H9 (cell line): ENCODE measurements around the gene PNPLA1. TPM values are rescaled to one million over a fixed set of nuclear protein-coding genes. Genes with fewer than 3 reads are reported as not detected.

Experiments used
- DNase-seq: peaks from one replicate; pipeline ENCODE4 v3.0.0-alpha.2; 2017
- H2AFZ ChIP-seq: one replicate; pipeline ENCODE4 v1.6.1; 2013; ENCODE audit warnings: mild to moderate bottlenecking, low read length, control low read depth, moderate library complexity
- H2AK5ac ChIP-seq: 2 replicates; pipeline ENCODE4 v1.6.1; 2013; ENCODE audit warnings: low read length, control low read depth, mixed read lengths; ENCODE audit not compliant: insufficient read length
- H2BK120ac ChIP-seq: one replicate; pipeline ENCODE4 v1.6.1; 2013; ENCODE audit warnings: low read depth, mild to moderate bottlenecking, low read length, control low read depth, inconsistent platforms; ENCODE audit not compliant: poor library complexity, severe bottlenecking
- H2BK12ac ChIP-seq: 2 replicates; pipeline ENCODE4 v1.6.1; 2013; ENCODE audit warnings: low read length, control low read depth, mixed read lengths, low read depth; ENCODE audit not compliant: insufficient read length
- H2BK15ac ChIP-seq: 2 replicates; pipeline ENCODE4 v1.6.1; 2013; ENCODE audit warnings: low read depth, low read length, control low read depth
- H2BK20ac ChIP-seq: one replicate; pipeline ENCODE4 v1.6.1; 2013; ENCODE audit warnings: low read depth, mild to moderate bottlenecking, low read length, control low read depth, inconsistent platforms; ENCODE audit not compliant: poor library complexity, severe bottlenecking
- H2BK5ac ChIP-seq: 2 replicates; pipeline ENCODE4 v1.6.1; 2013; ENCODE audit warnings: low read length, control low read depth, mixed read lengths; ENCODE audit not compliant: insufficient read length
- H3K14ac ChIP-seq: 2 replicates; pipeline ENCODE4 v1.6.1; 2013; ENCODE audit warnings: low read length, control low read depth; ENCODE audit not compliant: insufficient read depth
- H3K18ac ChIP-seq: 2 replicates; pipeline ENCODE4 v1.6.1; 2013; ENCODE audit warnings: low read depth, mild to moderate bottlenecking, mixed read lengths, low read length, control low read depth; ENCODE audit not compliant: insufficient read length
- H3K23ac ChIP-seq: 2 replicates; pipeline ENCODE4 v1.6.1; 2013; ENCODE audit warnings: low read length, control low read depth, mixed read lengths, low read depth; ENCODE audit not compliant: insufficient read length
- H3K23me2 ChIP-seq: 2 replicates; pipeline ENCODE4 v1.6.1; 2013; ENCODE audit warnings: low read depth, mild to moderate bottlenecking, mixed read lengths, low read length, control low read depth; ENCODE audit not compliant: insufficient read length, poor library complexity, severe bottlenecking
- H3K27ac ChIP-seq: 2 replicates; pipeline ENCODE4 v1.5.1; 2013; ENCODE audit warnings: low read length, control low read depth, mixed read lengths, low read depth; ENCODE audit not compliant: insufficient read length
- H3K27me3 ChIP-seq: 2 replicates; pipeline ENCODE4 v1.6.1; 2013; ENCODE audit warnings: low read length, control low read depth, inconsistent platforms; ENCODE audit not compliant: insufficient read depth
- H3K4ac ChIP-seq: 2 replicates; pipeline ENCODE4 v1.6.1; 2013; ENCODE audit warnings: low read depth, mild to moderate bottlenecking, control low read depth, inconsistent platforms, low read length, moderate library complexity
- H3K4me1 ChIP-seq: 2 replicates; pipeline ENCODE4 v1.6.1; 2013; ENCODE audit warnings: low read length, control low read depth, inconsistent platforms; ENCODE audit not compliant: insufficient read depth
- H3K4me2 ChIP-seq: 2 replicates; pipeline ENCODE4 v1.6.1; 2013; ENCODE audit warnings: low read length, control low read depth, mixed read lengths; ENCODE audit not compliant: insufficient read length, insufficient read depth
- H3K56ac ChIP-seq: 2 replicates; pipeline ENCODE4 v1.6.1; 2013; ENCODE audit warnings: low read depth, mild to moderate bottlenecking, mixed read lengths, low read length, control low read depth; ENCODE audit not compliant: insufficient read length
- H3K79me1 ChIP-seq: 2 replicates; pipeline ENCODE4 v1.6.1; 2013; ENCODE audit warnings: low read depth, mild to moderate bottlenecking, moderate library complexity, low read length, control low read depth, inconsistent platforms; ENCODE audit not compliant: insufficient read depth, poor library complexity, severe bottlenecking
- H3K79me2 ChIP-seq: 2 replicates; pipeline ENCODE4 v1.6.1; 2013; ENCODE audit warnings: low read length, control low read depth, inconsistent platforms; ENCODE audit not compliant: insufficient read depth
- H3K9ac ChIP-seq: 2 replicates; pipeline ENCODE4 v1.6.1; 2013; ENCODE audit warnings: low read length, control low read depth, mixed read lengths; ENCODE audit not compliant: insufficient read length; ENCODE audit errors: extremely low read depth
- H3K9me3 ChIP-seq: one replicate; pipeline ENCODE4 v1.6.1; 2013; ENCODE audit warnings: low read depth, low read length, inconsistent platforms; ENCODE audit not compliant: control insufficient read depth
- H3T11ph ChIP-seq: one replicate; pipeline ENCODE4 v1.6.1; 2013; ENCODE audit warnings: mild to moderate bottlenecking, low read length, control low read depth, inconsistent platforms
- H4K20me1 ChIP-seq: one replicate; pipeline ENCODE4 v1.6.1; 2013; ENCODE audit not compliant: control insufficient read depth, insufficient read length, insufficient read depth
- H4K5ac ChIP-seq: 2 replicates; pipeline ENCODE4 v1.6.1; 2013; ENCODE audit warnings: low read depth, mild to moderate bottlenecking, mixed read lengths, low read length, control low read depth; ENCODE audit not compliant: insufficient read length
- H4K8ac ChIP-seq: replicated peaks from 2 replicates; pipeline ENCODE4 v1.6.1; 2013; ENCODE audit warnings: low read length, control low read depth, mixed read lengths, low read depth; ENCODE audit not compliant: insufficient read length
- H4K91ac ChIP-seq: 2 replicates; pipeline ENCODE4 v1.6.1; 2013; ENCODE audit warnings: low read depth, mild to moderate bottlenecking, moderate library complexity, mixed read lengths, low read length, control low read depth; ENCODE audit not compliant: insufficient read length
- H3K27ac Mint-ChIP-seq, 3 experiments: 2 replicates in 2 of 3; 3 replicates in 1 of 3; pipeline ENCODE4 v1.8.0; 2020 to 2021; ENCODE audit warnings: mixed read lengths in 3 of 3, mild to moderate bottlenecking in 1 of 3, moderate library complexity in 1 of 3
- H3K27me3 Mint-ChIP-seq: 2 replicates; pipeline ENCODE4 v1.8.0; 2021; ENCODE audit warnings: low read depth, mild to moderate bottlenecking, moderate library complexity, mixed read lengths
- H3K36me3 Mint-ChIP-seq, 3 experiments: 2 replicates in 2 of 3; 3 replicates in 1 of 3; pipeline ENCODE4 v1.8.0; 2020 to 2021; ENCODE audit warnings: low read depth in 3 of 3, mixed read lengths in 3 of 3; ENCODE audit not compliant: insufficient read depth in 1 of 3
- H3K4me1 Mint-ChIP-seq, 2 experiments: 2 replicates each; pipeline ENCODE4 v1.8.0; 2020; ENCODE audit warnings: mixed read lengths in 2 of 2
- H3K4me3 Mint-ChIP-seq, 2 experiments: 2 replicates in 1 of 2; 3 replicates in 1 of 2; pipeline ENCODE4 v1.8.0; 2020 to 2021; ENCODE audit warnings: mild to moderate bottlenecking in 2 of 2, mixed read lengths in 2 of 2, moderate library complexity in 1 of 2
- H3K9me3 Mint-ChIP-seq, 2 experiments: 2 replicates in 1 of 2; 3 replicates in 1 of 2; pipeline ENCODE4 v1.8.0; 2020; ENCODE audit warnings: mild to moderate bottlenecking in 2 of 2, mixed read lengths in 2 of 2, moderate library complexity in 1 of 2
- CTCF ChIP-seq: fragments of 200-600 bp; sonication (generic); conservative IDR thresholded peaks from 3 replicates; pipeline ENCODE4 v1.8.0; 2021; ENCODE audit warnings: antibody characterized with exemption, mild to moderate bottlenecking
- WGBS: extraction: QIAGEN DNeasy Blood & Tissue Kit; methylation state at CpG from one replicate; pipeline ENCODE4 v1.1.7; 2013; ENCODE audit warnings: missing lambda C conversion rate, low lambda C conversion rate, mixed read lengths; ENCODE audit not compliant: insufficient read length; ENCODE audit errors: extremely low coverage; 5-methylcytosine and 5-hydroxymethylcytosine counted together
- total RNA-seq: library from RNA; stranded (reverse); gene quantifications from 2 replicates; pipeline ENCODE4 v1.2.1, GENCODE V29; 2021

PNPLA1 gene
- total RNA-seq, 1 experiment from 2014 or later: 0.09 TPM

DNA sequence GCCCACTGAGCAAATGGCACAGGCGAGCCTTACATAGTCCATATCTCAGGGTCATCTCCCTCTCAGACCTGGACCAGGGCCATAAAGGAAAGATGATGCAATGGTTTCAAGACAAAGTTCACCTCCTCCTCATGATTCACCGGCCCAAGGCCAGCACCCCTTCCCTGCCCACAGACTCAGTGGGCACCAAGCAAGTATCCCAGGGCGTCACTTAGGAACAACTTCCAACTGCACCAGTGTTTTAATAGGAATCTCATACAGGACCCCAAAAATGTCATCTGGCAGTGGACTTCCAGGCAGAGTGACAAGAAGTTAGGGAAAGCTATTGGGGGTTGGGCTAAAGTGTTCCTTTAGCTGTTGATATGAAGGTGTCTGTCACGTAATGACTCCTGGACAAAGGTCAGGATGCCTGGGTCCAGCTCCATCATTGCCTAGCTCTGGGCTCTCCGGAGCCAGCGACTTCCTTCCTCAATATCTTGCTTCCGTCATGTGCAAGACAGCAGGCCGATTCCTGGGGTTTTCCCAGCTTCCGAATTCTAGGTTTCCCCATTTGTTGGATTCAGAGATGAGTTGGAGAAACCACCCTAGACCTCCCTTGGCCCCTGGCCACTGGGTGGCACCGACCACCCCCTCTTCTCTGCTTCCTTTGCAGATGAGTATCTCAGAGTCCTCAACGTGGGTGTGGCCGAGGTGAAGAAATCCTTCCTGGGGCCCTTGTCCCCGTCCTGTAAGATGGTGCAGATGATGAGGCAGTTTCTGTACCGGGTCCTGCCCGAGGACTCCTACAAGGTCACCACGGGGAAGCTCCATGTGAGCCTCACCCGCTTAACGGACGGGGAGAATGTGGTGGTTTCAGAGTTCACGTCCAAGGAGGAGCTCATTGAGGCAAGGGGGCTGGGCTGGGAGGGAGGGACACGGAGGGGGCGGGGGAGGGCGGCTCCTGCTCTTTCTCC lies 21.1 kb downstream of the PNPLA1 start:
- no peaks in the 10 kb centered on the region for H3K9me3 Mint-ChIP-seq
- no peak overlapping the region for H2AFZ ChIP-seq
- H3K23ac ChIP-seq: no peak overlapping the region
- H3K4me2 ChIP-seq: no peak overlapping the region
- no peak overlapping the region for H3K4ac ChIP-seq
- no peak overlapping the region for H2BK5ac ChIP-seq
- H3K18ac ChIP-seq: no peak overlapping the region
- H3K27me3 Mint-ChIP-seq: peaks cover 5% of the 10 kb centered on the region
- no peaks in the 10 kb centered on the region; a peak in 1 of 7 replicates for H3K36me3 Mint-ChIP-seq
- H2BK12ac ChIP-seq: no peak overlapping the region
- no peak overlapping the region for H3K4me3 Mint-ChIP-seq
- TF ChIP-seq CTCF: no peak
- H4K20me1 ChIP-seq: no peaks in the 10 kb centered on the region
- no peaks in the 10 kb centered on the region for H3K4me1 ChIP-seq
- no peaks in the 10 kb centered on the region for H3K79me1 ChIP-seq
- H3K9me3 ChIP-seq: no peaks in the 10 kb centered on the region
- H3K14ac ChIP-seq: no peak overlapping the region; the same call in 1 of the 2 replicates
- H2BK15ac ChIP-seq: no peak overlapping the region
- no peak overlapping the region for H3K27ac ChIP-seq
- H3K79me2 ChIP-seq: no peaks in the 10 kb centered on the region
- no peaks in the 10 kb centered on the region for H3K23me2 ChIP-seq
- H3K27ac Mint-ChIP-seq: no peak overlapping the region
- H3K56ac ChIP-seq: no peak overlapping the region
- H4K5ac ChIP-seq: no peak overlapping the region
- H2AK5ac ChIP-seq: no peak overlapping the region
- no peaks in the 10 kb centered on the region for H3K27me3 ChIP-seq
- no peak overlapping the region for H4K91ac ChIP-seq
- WGBS: no CpG with 5 or more reads among the region's 23 CpGs
- no peak overlapping the region for H4K8ac ChIP-seq
- peaks cover 10 to 16% of the 10 kb centered on the region in 2 experiments for H3K4me1 Mint-ChIP-seq
- no peak overlapping the region for H3K9ac ChIP-seq
- no peak overlapping the region for H2BK120ac ChIP-seq
- H2BK20ac ChIP-seq: no peak overlapping the region
- DNase-seq: no peak
- H3T11ph ChIP-seq: no peak overlapping the region
